HCT116 (cell line): ENCODE data around the gene CASP7. TPM values are rescaled to one million over a fixed set of nuclear protein-coding genes. Genes with fewer than 3 reads are reported as not detected.

Source experiments
- ATAC-seq: fragments of 200-7000 bp; cut with Tn5 transposase; 2 replicates; pipeline ENCODE4 v1.9.1; 2020; ENCODE audit warnings: mild to moderate bottlenecking, moderate library complexity
- BruUV-seq: library from RNA; stranded (reverse); fragments of 400-500 nt; replicated peaks from 2 replicates; lab custom pipeline; 2021; lab: Mats Ljungman, UMichigan
- CTCF ChIA-PET: fragments of 300-600 bp; sonication (Branson Sonifier 250); formaldehyde crosslinking; loops from one replicate; lab custom pipeline; 2021; ENCODE audit warnings: antibody characterized with exemption; lab: Charles Lee
- POLR2A ChIA-PET: fragments of 300-600, 350-600 bp; sonication (Branson Sonifier 250); formaldehyde crosslinking; loops from one replicate; lab custom pipeline; 2021; ENCODE audit warnings: antibody characterized with exemption; lab: Charles Lee
- RAD21 ChIA-PET, 2 experiments: fragments of 300-600 bp; sonication (Branson Sonifier 250); formaldehyde crosslinking; loops; one replicate each; lab custom pipeline; 2023; ENCODE audit warnings: low total read pairs in 2 of 2; ENCODE audit not compliant: uncharacterized antibody in 2 of 2, unreplicated experiment in 2 of 2, low non-redundant PET in 1 of 2; lab: Charles Lee
- DNase-seq: peaks from one replicate; pipeline ENCODE4 v3.0.0-alpha.2; 2010; ENCODE audit warnings: low read depth, low spot score
- H2AFZ ChIP-seq: fragments of 200-600 bp; shearing (Covaris generic), sonication (generic); 2 replicates; pipeline ENCODE4 v1.6.1; 2017; ENCODE audit warnings: low read depth, mixed run types, mixed read lengths, antibody characterized with exemption, low read length; ENCODE audit not compliant: poor library complexity, severe bottlenecking
- H3K27ac ChIP-seq: 2 replicates; pipeline ENCODE4 v1.5.1; 2012; ENCODE audit warnings: low read depth, low read length
- H3K27me3 ChIP-seq: fragments of 200-600 bp; sonication (generic); 2 replicates; pipeline ENCODE4 v1.6.1; 2016; ENCODE audit warnings: mixed run types, low read length, mixed read lengths; ENCODE audit not compliant: insufficient read depth
- H3K36me3 ChIP-seq, 2 experiments: fragments of 200-500 bp in 1 of 2; fragments of 200-600 bp in 1 of 2; sonication (Bioruptor generic) in 1 of 2; sonication (generic) in 1 of 2; 2 replicates each; pipeline versions ENCODE4 v1.5.1 to v1.6.1; 2014 to 2016; ENCODE audit warnings: low read length in 2 of 2, inconsistent platforms in 1 of 2, mixed read lengths in 1 of 2, mixed run types in 1 of 2; ENCODE audit not compliant: insufficient read depth in 2 of 2, control insufficient read depth in 1 of 2
- H3K4me1 ChIP-seq, 2 experiments: fragments of 200-600 bp in 1 of 2; sonication (generic) in 1 of 2; 2 replicates each; pipeline versions ENCODE4 v1.5.1 to v1.6.1; 2012 to 2017; ENCODE audit warnings: low read length in 2 of 2, inconsistent platforms in 1 of 2, mild to moderate bottlenecking in 1 of 2, mixed read lengths in 1 of 2, mixed run types in 1 of 2, moderate library complexity in 1 of 2; ENCODE audit not compliant: insufficient read depth in 2 of 2, control insufficient read depth in 1 of 2
- H3K4me2 ChIP-seq: fragments of 200-600 bp; sonication (generic); 2 replicates; pipeline ENCODE4 v1.6.1; 2017; ENCODE audit warnings: mixed run types, low read length, mixed read lengths
- H3K4me3 ChIP-seq, 2 experiments: fragments of 200-600 bp in 1 of 2; sonication (generic) in 1 of 2; replicated peaks in 1 of 2; 2 replicates each; pipeline ENCODE4 v1.5.1; 2011 to 2016; ENCODE audit warnings: low read length in 2 of 2, control low read depth in 1 of 2, low read depth in 1 of 2, mild to moderate bottlenecking in 1 of 2, mixed read lengths in 1 of 2, mixed run types in 1 of 2
- H3K79me2 ChIP-seq: fragments of 200-600 bp; sonication (generic); 2 replicates; pipeline ENCODE4 v1.6.1; 2017; ENCODE audit warnings: mild to moderate bottlenecking, mixed run types, low read length, moderate library complexity, mixed read lengths; ENCODE audit not compliant: insufficient read depth
- H3K9ac ChIP-seq: fragments of 200-600 bp; sonication (generic); 2 replicates; pipeline ENCODE4 v1.6.1; 2016; ENCODE audit warnings: low read length, mixed read lengths
- H3K9me2 ChIP-seq: fragments of 200-600 bp; sonication (generic), shearing (Covaris generic); 2 replicates; pipeline ENCODE4 v1.6.1; 2017; ENCODE audit warnings: mixed run types, mild to moderate bottlenecking, moderate library complexity; ENCODE audit not compliant: insufficient read depth
- H3K9me3 ChIP-seq, 2 experiments: fragments of 200-500 bp in 1 of 2; fragments of 200-600 bp in 1 of 2; sonication (Bioruptor generic) in 1 of 2; sonication (generic) in 1 of 2; 2 replicates each; pipeline ENCODE4 v1.6.1; 2014 to 2017; ENCODE audit warnings: low read length in 2 of 2, mixed read lengths in 2 of 2, inconsistent platforms in 1 of 2, low read depth in 1 of 2, mild to moderate bottlenecking in 1 of 2, mixed run types in 1 of 2, moderate library complexity in 1 of 2; ENCODE audit not compliant: control insufficient read depth in 1 of 2, insufficient read depth in 1 of 2
- H4K20me1 ChIP-seq: fragments of 200-600 bp; sonication (generic), shearing (Covaris generic); 2 replicates; pipeline ENCODE4 v1.6.1; 2017; ENCODE audit warnings: mixed run types, mild to moderate bottlenecking, moderate library complexity; ENCODE audit not compliant: insufficient read depth
- EGR1 ChIP-seq: IDR thresholded peaks from 2 replicates; pipeline ENCODE4 v1.6.1; 2012; ENCODE audit warnings: low read depth
- ELF1 ChIP-seq: IDR thresholded peaks from 2 replicates; pipeline ENCODE4 v1.6.1; 2012; ENCODE audit warnings: low read depth, borderline replicate concordance
- EZH2phosphoT487 ChIP-seq: fragments of 200-600 bp; IDR thresholded peaks from 2 replicates; pipeline ENCODE4 v1.6.1; 2018; ENCODE audit warnings: antibody characterized with exemption, borderline replicate concordance
- FOSL1 ChIP-seq: IDR thresholded peaks from 2 replicates; pipeline ENCODE4 v1.6.1; 2012; ENCODE audit warnings: low read depth
- JUND ChIP-seq: IDR thresholded peaks from 2 replicates; pipeline ENCODE4 v1.6.1; 2012
- POLR2A ChIP-seq: IDR thresholded peaks from 2 replicates; pipeline ENCODE4 v1.7.0; 2011; ENCODE audit warnings: borderline replicate concordance; ENCODE audit not compliant: insufficient read depth, insufficient read length; ENCODE audit errors: extremely low read depth
- SP1 ChIP-seq: IDR thresholded peaks from 2 replicates; pipeline ENCODE4 v1.6.1; 2012; ENCODE audit warnings: low read depth
- SRF ChIP-seq: IDR thresholded peaks from 2 replicates; pipeline ENCODE4 v1.6.1; 2012; ENCODE audit warnings: low read depth
- TCF7L2 ChIP-seq: IDR thresholded peaks from 2 replicates; pipeline ENCODE4 v1.7.0; 2011; ENCODE audit warnings: borderline replicate concordance, inconsistent platforms; ENCODE audit not compliant: insufficient read depth, insufficient read length; ENCODE audit errors: extremely low read depth
- YY1 ChIP-seq: IDR thresholded peaks from 2 replicates; pipeline ENCODE4 v1.6.1; 2011; ENCODE audit warnings: low read length, low read depth, moderate library complexity, mild to moderate bottlenecking; ENCODE audit not compliant: insufficient replicate concordance; ENCODE audit errors: extremely low read depth
- ZFX ChIP-seq: fragments of 450-650 bp; IDR thresholded peaks from 2 replicates; pipeline ENCODE4 v1.6.1; 2017
- ZNF274 ChIP-seq: fragments of 200-500 bp; sonication (Bioruptor generic); IDR thresholded peaks from 2 replicates; pipeline ENCODE4 v1.6.1; 2014; ENCODE audit warnings: mild to moderate bottlenecking, low read depth, low read length, inconsistent platforms
- intact Hi-C: fragments of 100-400 bp; cut with micrococcal nuclease; formaldehyde crosslinking; loops from 2 replicates; pipeline ENCODE4 v1.10.0; 2022
- total RNA-seq: library from RNA; stranded (reverse); gene quantifications from one replicate; pipeline ENCODE4 v1.2.1, GENCODE V29; 2021; ENCODE audit not compliant: unreplicated experiment
- TF ChIP-seq, protein P1 (sequence below): IDR thresholded peaks from 2 replicates; pipeline ENCODE4 v1.6.1; 2012

CASP7 gene
- total RNA-seq, 1 experiment from 2014 or later, result 30.5 TPM

DNA sequence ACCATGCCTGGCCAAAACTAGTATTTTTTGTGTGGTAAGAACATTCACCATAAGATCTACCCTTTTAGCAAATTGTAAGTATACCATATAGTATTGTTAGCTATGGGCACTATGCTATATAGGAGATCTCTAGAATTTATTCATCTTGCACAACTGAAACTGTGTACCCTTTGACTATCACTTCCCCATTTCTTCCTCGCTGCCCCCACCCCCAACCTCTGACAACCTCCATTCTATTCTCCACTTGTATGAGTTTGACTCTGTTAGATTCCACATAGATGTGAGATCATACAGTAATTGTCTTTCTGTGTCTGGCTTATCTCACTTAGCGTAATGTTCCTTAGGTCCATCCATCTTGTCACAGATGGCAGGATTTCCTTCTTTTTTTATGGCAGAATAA lies 3.6 kb downstream of the CASP7 start:
- Histone ChIP-seq H3K27ac (no peak overlapping the region), H3K79me2 (peaks cover 76% of the 10 kb centered on the region), H3K36me3 (peaks cover 0 to 11% of the 10 kb centered on the region in 2 experiments; a peak in 2 of 4 replicates), H3K4me1 (peaks cover 7 to 20% of the 10 kb centered on the region in 2 experiments), H4K20me1 (no peaks in the 10 kb centered on the region), H2AFZ (no peak overlapping the region), H3K4me2 (no peak overlapping the region), H3K4me3 (no peak overlapping the region), H3K9ac (no peak overlapping the region), H3K9me3 (peaks cover 0 to 18% of the 10 kb centered on the region in 2 experiments; a peak in 1 of 4 replicates), H3K9me2 (no peaks in the 10 kb centered on the region), H3K27me3 (no peaks in the 10 kb centered on the region)
- POLR2A ChIA-PET, result interaction anchor here (0.6 kb wide), 1 partner anchor 1394 kb away, joined by 3 read pairs; no protein-coding TSS in a partner anchor
- DNase-seq (no peak), ATAC-seq (no peak)
- RAD21 ChIA-PET, result no interaction called here
- CTCF ChIA-PET, result no interaction called here
- no TSS peak for BruUV-seq
- intact Hi-C loops, result no loop called here
- TF ChIP-seq POLR2A, result no peak

GRCh38 chr10:113686028-113686427 lies 6.3 kb downstream of the CASP7 start:
- Histone ChIP-seq H3K27me3 (no peaks in the 10 kb centered on the region), H3K27ac (no peak overlapping the region), H3K79me2 (peaks cover 91% of the 10 kb centered on the region), H3K9me2 (no peaks in the 10 kb centered on the region), H3K4me3 (no peak overlapping the region), H3K4me2 (no peak overlapping the region), H3K4me1 (peaks cover 3 to 5% of the 10 kb centered on the region in 2 experiments), H4K20me1 (no peaks in the 10 kb centered on the region), H3K36me3 (peaks cover 0 to 11% of the 10 kb centered on the region in 2 experiments; a peak in 2 of 4 replicates), H3K9ac (no peak overlapping the region), H3K9me3 (peaks cover 0 to 18% of the 10 kb centered on the region in 2 experiments; a peak in 1 of 4 replicates), H2AFZ (no peak overlapping the region)
- no TSS peak for BruUV-seq
- intact Hi-C loops, result no loop called here
- no peak for DNase-seq
- RAD21 ChIA-PET, result no interaction called here
- TF ChIP-seq, protein P1, sequence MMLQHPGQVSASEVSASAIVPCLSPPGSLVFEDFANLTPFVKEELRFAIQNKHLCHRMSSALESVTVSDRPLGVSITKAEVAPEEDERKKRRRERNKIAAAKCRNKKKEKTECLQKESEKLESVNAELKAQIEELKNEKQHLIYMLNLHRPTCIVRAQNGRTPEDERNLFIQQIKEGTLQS, result no peak
- TF ChIP-seq YY1 (no peak), ZFX (no peak), SRF (no peak), ZNF274 (no peak), SP1 (no peak), TCF7L2 (no peak), JUND (no peak), EGR1 (no peak), EZH2phosphoT487 (no peak), ELF1 (no peak), FOSL1 (no peak)
- POLR2A ChIA-PET, result no interaction called here
- CTCF ChIA-PET, result interaction anchor here (0.9 kb wide), 1 partner anchor 17 kb away, joined by 3 read pairs; no protein-coding TSS in a partner anchor
- ATAC-seq, result no peak
